ENCODE data around the gene LYVE1.

DNA sequence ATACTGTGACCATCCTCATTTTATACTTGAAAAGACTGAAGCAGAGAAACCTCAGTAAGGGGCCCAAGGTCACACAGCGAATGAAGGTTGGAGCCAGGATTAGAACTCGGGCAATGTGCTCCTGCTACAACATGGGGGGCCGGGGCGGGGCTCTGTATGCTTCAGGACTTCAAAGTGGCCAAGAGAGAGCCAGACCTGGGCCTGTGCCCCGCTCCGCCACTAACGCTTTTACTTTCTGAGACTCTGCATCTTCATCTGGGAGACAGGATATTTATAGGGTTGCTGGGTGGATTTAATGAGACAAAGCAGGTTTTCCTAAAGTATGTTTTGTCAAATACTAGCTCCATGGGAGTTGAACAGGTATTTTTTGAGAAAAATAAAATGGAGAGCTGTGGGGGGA, 33.9 kb upstream of the LYVE1 start:
- TF ChIP-seq, protein P1, sequence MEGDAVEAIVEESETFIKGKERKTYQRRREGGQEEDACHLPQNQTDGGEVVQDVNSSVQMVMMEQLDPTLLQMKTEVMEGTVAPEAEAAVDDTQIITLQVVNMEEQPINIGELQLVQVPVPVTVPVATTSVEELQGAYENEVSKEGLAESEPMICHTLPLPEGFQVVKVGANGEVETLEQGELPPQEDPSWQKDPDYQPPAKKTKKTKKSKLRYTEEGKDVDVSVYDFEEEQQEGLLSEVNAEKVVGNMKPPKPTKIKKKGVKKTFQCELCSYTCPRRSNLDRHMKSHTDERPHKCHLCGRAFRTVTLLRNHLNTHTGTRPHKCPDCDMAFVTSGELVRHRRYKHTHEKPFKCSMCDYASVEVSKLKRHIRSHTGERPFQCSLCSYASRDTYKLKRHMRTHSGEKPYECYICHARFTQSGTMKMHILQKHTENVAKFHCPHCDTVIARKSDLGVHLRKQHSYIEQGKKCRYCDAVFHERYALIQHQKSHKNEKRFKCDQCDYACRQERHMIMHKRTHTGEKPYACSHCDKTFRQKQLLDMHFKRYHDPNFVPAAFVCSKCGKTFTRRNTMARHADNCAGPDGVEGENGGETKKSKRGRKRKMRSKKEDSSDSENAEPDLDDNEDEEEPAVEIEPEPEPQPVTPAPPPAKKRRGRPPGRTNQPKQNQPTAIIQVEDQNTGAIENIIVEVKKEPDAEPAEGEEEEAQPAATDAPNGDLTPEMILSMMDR (IDR thresholded peaks at IDR 0.05), result no peak
- no peak for TF ChIP-seq EZH2 (IDR thresholded peaks at IDR 0.05; ENCODE audit: borderline replicate concordance, insufficient read depth, low read depth, low read length, poor library complexity, severe bottlenecking)

All from B cell (primary cell).